Naive B cell (primary cell): ENCODE results near the gene DCTD. TPM values are rescaled to one million over a fixed set of nuclear protein-coding genes. Genes with fewer than 3 reads are reported as not detected.

Source experiments
- ATAC-seq, 2 donors: fragments of 150-1000 bp; cut with Tn5 transposase; 2 replicates each; pipeline ENCODE4 v1.10.0; 2021; ENCODE audit warnings: low read depth in 2 of 2, mild to moderate bottlenecking in 2 of 2, moderate library complexity in 2 of 2
- DNase-seq: peaks from one replicate; pipeline ENCODE4 v3.0.0; 2022
- H3K27ac Mint-ChIP-seq, 6 donors: one replicate each; pipeline ENCODE4 v1.8.0; 2020 to 2022; ENCODE audit warnings: mild to moderate bottlenecking in 6 of 6, mixed read lengths in 6 of 6, moderate library complexity in 5 of 6, inconsistent platforms in 2 of 6
- H3K27me3 Mint-ChIP-seq, 3 donors: one replicate each; pipeline ENCODE4 v1.8.0; 2021 to 2022; ENCODE audit warnings: mixed read lengths in 3 of 3, mild to moderate bottlenecking in 1 of 3
- H3K36me3 Mint-ChIP-seq, 2 donors: one replicate each; pipeline ENCODE4 v1.8.0; 2020 to 2022; ENCODE audit warnings: mixed read lengths in 2 of 2, inconsistent platforms in 1 of 2, mild to moderate bottlenecking in 1 of 2
- H3K4me1 Mint-ChIP-seq, 3 donors: one replicate each; pipeline ENCODE4 v1.8.0; 2020 to 2022; ENCODE audit warnings: mixed read lengths in 3 of 3, inconsistent platforms in 1 of 3, mild to moderate bottlenecking in 1 of 3, moderate library complexity in 1 of 3
- H3K4me3 Mint-ChIP-seq, 8 donors: one replicate each; pipeline ENCODE4 v1.8.0; 2020 to 2022; ENCODE audit warnings: mild to moderate bottlenecking in 8 of 8, mixed read lengths in 8 of 8, moderate library complexity in 8 of 8, inconsistent platforms in 2 of 8
- H3K9me3 Mint-ChIP-seq, 7 donors: one replicate each; pipeline ENCODE4 v1.8.0; 2020 to 2022; ENCODE audit warnings: mixed read lengths in 7 of 7, mild to moderate bottlenecking in 5 of 7, inconsistent platforms in 2 of 7, moderate library complexity in 1 of 7
- polyA plus RNA-seq, 6 donors: library from polyadenylated mRNA; unstranded; fragments of 300-500 nt; fragmentation: Illumina TruSeq; gene quantifications; one replicate each; pipeline ENCODE4 v1.2.3, GENCODE V29; 2021; ENCODE audit warnings: low read depth in 6 of 6

The DCTD gene
- polyA plus RNA-seq, 6 donors from 2014 or later: 84.2 to 141 (median 97.0) TPM

DNA sequence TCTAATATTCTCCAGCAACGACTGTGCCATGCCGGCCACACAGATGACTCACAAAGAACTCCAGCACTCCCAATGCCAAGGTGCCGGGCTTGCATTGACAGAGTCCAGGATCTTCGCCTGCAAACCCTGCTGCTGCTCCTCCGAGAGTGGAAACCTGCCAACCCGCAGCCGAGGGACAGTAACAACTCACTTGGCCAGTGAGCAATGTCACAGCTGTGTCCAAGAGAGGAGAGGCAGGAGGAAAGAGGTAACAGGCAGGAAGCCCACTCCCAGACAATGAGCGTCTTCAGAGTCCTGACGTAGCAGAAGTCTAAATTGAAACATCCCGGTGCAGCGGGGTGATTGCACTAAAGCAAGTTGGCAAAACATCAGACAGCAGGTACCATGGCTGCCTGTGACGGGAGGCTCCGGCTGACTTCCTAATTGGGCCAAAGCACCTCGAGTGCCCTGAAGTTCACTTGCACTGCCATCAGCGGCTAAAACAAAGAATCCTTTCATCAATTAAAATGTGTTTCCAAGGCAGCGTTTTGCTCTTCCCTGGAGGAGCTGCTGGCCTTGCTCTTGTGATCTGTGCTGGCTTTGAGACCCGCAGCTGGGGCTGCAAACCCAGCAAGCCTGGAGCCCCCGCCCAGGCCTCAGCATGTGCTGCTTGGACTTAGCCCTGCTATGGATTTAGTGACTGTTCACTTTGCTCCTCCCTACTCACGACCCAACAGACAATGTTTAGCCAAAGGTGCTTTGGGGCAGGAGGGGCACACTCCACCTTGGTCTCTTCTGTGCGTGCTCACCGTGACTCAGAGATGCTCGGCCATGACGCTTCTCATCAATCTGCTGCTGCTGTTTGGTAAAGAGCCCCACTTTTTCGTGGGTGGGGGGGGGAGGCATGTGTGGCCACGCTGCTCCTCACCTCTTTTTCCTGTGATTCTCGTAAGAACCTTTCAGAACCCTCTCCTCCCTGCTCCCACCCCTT is 36.5 kb downstream of the DCTD start:
- no peak overlapping the region for H3K4me3 Mint-ChIP-seq
- no peak overlapping the region for H3K27ac Mint-ChIP-seq
- DNase-seq (no peak), ATAC-seq (no peak)
- peaks cover 43 to 58% of the 10 kb centered on the region in 2 donors for H3K36me3 Mint-ChIP-seq
- peaks cover 0 to 3% (median 0%) of the 10 kb centered on the region in 3 donors for H3K4me1 Mint-ChIP-seq
- H3K9me3 Mint-ChIP-seq: peaks cover 0 to 31% (median 23%) of the 10 kb centered on the region in 7 donors
- peaks cover 50 to 68% (median 67%) of the 10 kb centered on the region in 3 donors for H3K27me3 Mint-ChIP-seq

DNA sequence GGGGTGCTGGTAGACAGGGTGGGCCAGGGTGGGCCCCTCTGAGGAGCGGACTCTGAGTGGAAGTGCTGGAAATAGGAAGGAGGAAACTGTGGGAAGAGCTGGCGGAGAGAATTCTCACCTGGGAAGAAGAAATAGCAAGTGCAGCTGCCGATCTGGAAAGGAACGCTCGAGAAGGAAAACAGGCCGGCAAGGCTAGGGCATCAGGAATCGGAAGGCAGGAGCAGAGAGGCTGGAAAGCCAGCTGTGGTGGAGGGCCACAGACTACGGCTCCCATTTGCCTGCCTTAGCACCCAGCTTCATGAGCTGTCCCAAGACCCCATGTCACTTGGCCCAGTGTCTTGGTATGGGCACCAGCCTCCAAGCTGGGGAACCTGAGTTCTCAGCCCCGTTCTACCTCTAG is 37.3 kb downstream of the DCTD start:
- ATAC-seq (no peak), DNase-seq (no peak)
- H3K4me3 Mint-ChIP-seq: no peak overlapping the region
- H3K4me1 Mint-ChIP-seq: peaks cover 4 to 7% (median 4%) of the 10 kb centered on the region in 3 donors
- H3K27me3 Mint-ChIP-seq: peaks cover 57 to 75% (median 75%) of the 10 kb centered on the region in 3 donors
- H3K36me3 Mint-ChIP-seq: peaks cover 40 to 50% of the 10 kb centered on the region in 2 donors
- peaks cover 0 to 24% (median 18%) of the 10 kb centered on the region in 7 donors for H3K9me3 Mint-ChIP-seq
- no peak overlapping the region for H3K27ac Mint-ChIP-seq

DNA sequence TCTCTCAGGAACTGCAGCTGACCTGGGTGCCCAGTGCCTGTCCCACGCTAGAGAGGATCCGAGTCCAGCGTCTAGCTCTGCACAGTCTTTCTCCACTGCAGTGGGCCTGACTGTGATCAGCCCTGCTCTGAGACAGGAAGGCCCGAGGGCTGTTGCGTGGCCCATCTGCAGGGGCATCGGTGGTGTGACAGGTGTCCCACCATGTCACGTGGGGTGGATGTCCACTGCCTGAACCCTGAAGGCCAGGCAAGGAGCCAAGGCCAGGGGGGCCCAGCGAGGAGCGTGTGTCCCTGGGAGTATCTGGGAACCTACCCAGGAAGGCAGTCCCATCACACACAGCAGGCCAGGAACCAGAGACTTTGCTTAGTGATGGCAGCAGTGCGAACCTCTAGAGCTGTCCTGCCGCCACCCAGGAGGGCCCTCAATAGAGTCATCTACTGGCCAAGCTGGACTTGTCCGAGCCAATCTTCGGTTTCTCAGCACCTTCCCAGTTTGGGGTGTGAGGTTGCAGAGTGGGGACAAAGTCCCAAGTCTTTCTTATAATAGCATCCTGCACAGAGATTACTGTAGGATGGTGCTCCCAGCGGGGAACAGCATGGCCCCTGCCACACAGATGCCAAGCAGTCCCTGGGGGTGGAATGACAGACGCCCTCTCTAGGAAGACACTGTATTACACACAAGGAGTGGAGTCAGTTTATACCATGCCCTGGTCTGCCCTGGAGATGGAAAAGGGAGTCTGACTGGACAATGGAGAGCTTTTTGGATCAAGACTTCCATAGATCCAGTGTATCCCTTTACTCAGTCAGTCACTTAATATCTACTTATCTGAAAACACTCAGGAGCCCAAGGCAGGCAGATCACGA is 38.3 kb downstream of the DCTD start:
- DNase-seq (no peak), ATAC-seq (no peak)
- H3K4me3 Mint-ChIP-seq: peak overlapping the region in 1 of 8 donors; percentile 11
- no peak overlapping the region for H3K27ac Mint-ChIP-seq
- H3K36me3 Mint-ChIP-seq: peaks cover 44 to 47% of the 10 kb centered on the region in 2 donors
- H3K9me3 Mint-ChIP-seq: peaks cover 0 to 22% (median 10%) of the 10 kb centered on the region in 7 donors
- H3K27me3 Mint-ChIP-seq: peaks cover 67 to 86% (median 86%) of the 10 kb centered on the region in 3 donors
- H3K4me1 Mint-ChIP-seq: peaks cover 14 to 18% (median 15%) of the 10 kb centered on the region in 3 donors

DNA sequence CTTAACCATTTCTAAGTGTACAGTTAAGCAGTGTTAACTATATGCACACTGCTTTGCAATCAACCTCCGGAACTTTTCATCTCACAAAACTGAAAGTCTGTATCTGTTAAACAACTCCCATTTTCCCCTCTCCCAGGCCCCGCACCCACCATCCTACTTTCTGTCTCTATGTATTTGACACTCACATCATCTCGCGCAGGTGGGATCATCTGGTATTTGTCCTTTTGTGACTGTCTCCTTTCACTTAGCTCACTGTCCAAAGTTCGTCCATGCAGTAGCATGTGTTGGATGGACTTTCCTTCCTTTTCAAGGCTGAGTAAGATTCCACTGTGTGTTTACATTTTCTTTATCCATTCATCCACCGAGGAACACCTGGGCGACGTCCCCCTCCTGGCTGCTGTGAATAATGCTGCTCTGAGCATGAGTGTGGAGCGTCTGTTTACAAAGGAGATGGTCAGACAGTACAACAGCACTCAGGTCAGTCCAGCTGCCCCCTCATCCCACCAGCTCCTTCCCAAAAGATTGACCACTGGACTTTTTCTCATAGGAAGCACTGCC is 39.8 kb downstream of the DCTD start:
- Mint-ChIP-seq H3K9me3 (peaks cover 0 to 10% (median 0%) of the 10 kb centered on the region in 7 donors), H3K36me3 (peaks cover 39 to 42% of the 10 kb centered on the region in 2 donors), H3K27ac (peak overlapping the region in 1 of 6 donors; percentile 2), H3K4me3 (no peak overlapping the region), H3K27me3 (peaks cover 72 to 91% (median 91%) of the 10 kb centered on the region in 3 donors), H3K4me1 (peaks cover 15 to 22% (median 19%) of the 10 kb centered on the region in 3 donors)
- no peak for ATAC-seq
- DNase-seq: no peak

DNA sequence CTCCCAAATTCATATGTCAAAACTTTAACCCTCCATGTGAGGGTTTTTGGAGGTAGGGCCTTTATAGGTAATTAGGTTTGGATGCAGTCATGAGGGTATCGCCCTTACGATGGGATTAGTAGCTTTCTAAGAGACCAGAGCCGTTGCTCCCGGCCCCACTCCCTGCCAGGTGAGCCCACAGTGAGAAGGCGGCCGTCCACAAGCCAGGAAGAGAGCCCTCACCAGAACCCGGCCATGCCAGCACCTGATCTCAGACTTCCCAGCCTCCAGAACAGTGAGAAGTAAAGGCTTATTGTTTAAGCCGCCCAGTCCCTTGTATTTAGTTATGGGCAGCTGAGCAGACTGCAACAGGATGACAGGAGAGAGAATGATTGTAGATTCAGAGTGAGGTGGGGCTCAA is 40.8 kb downstream of the DCTD start:
- Mint-ChIP-seq H3K27ac (peak overlapping the region in 1 of 6 donors; percentile 64), H3K27me3 (peaks cover 80 to 99% (median 99%) of the 10 kb centered on the region in 3 donors), H3K9me3 (peaks cover 0 to 10% (median 2%) of the 10 kb centered on the region in 7 donors), H3K36me3 (peaks cover 39 to 51% of the 10 kb centered on the region in 2 donors), H3K4me1 (peaks cover 15 to 22% (median 19%) of the 10 kb centered on the region in 3 donors), H3K4me3 (no peak overlapping the region)
- no peak for ATAC-seq
- no peak for DNase-seq

DNA sequence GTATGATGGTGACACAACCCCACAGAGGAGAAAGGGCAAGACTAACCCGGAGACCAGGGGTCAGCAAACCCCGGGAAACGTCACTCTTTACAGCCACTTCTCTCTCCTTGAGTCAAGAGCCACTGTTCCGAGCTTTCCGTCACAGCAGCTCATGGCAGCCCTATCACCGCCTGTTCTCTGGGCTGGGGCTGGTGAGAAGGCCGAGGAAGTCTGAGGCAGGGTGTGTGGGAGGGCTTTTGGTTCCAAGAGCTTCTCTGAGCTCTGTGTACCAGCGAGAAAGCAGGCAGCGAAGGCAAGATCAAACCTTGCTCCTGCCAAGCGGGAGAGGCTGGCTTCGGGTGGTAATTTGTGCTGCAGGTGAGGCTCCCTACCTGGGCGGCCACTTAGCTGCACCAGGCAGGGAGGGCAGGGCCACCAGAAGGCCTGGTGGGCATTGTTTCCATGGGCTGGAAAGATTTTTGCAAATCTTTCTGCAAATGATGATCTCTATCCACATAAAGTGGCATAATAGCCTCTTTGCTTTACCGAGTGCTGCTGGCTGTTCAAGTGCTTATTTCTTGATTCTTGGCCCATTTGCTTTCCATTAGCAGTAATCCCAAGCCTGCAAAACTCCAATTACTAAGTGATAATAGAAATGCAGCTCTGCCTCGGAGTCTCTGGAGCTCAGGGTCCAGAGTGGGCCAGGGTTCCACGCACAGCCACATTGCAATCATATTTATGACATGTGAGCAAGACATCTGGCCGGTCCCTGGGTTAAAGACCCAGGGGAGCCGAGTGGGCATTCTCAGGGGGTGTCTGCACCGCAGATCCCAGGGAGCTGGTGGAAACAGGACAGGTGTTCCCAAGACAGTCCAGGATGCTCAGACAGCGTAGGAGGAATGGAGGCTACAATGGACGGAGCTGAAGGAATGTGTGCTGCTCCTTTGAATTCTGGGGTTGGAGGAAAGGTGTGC is 41.5 kb downstream of the DCTD start:
- Mint-ChIP-seq H3K36me3 (peaks cover 35 to 45% of the 10 kb centered on the region in 2 donors), H3K27me3 (peaks cover 77 to 99% (median 96%) of the 10 kb centered on the region in 3 donors), H3K9me3 (peaks cover 0 to 10% (median 2%) of the 10 kb centered on the region in 7 donors), H3K27ac (peak overlapping the region in 2 of 6 donors; percentile 5 to 64), H3K4me1 (peaks cover 15 to 22% (median 19%) of the 10 kb centered on the region in 3 donors), H3K4me3 (no peak overlapping the region)
- ATAC-seq (no peak), DNase-seq (no peak)

DNA sequence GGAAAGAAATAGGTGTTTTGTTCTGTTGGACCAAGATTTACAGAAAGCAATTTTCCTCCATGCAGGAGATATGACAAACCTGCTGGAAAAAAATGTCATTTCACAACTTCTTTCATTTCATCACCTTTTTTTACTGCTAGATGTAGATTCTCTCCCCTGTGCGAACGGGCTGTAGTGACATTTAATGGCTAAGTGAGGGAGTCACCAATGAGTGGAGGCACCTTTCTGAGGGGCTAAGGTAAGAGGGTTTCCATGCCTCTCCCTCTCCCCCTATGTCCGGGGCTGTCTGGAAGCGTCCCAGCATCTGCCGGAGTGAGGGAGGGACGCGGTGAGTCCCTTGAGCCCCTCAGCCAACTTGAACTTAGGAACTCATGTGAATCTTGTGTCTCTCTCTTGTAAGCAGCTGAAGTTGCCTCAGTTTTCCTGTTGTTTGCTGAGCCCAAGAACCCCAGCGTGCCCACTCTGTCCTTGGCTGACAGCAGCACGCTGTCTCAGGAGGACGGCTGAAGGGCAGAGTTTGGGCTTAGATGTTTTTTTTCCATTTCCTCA is 42.3 kb downstream of the DCTD start:
- Mint-ChIP-seq H3K36me3 (peaks cover 40 to 44% of the 10 kb centered on the region in 2 donors), H3K27ac (no peak overlapping the region), H3K4me3 (no peak overlapping the region), H3K9me3 (peaks cover 0 to 10% (median 2%) of the 10 kb centered on the region in 7 donors), H3K4me1 (peaks cover 15 to 22% (median 19%) of the 10 kb centered on the region in 3 donors), H3K27me3 (peaks cover 76 to 99% (median 95%) of the 10 kb centered on the region in 3 donors)
- ATAC-seq: no peak
- no peak for DNase-seq

DNA sequence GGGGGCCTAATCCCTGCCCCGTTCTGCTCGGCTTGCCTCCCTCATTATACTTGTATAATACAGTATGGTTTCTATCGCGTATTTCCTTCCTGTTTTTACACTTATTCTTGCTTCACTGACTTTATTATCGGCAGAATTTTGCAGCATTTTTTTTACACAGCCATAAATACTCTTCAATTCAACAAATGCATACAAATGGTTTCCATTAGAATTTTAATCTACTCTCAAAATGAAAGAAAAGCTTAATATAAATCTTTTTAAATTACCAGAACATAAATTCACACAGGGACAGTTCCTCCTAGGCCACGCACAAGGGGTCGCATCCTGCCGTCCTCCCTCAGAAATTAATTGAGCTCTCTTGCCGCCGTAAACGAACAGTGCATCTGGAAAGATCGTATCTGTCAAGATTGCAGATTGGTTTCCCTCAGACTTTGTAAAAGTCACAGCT is 42.9 kb downstream of the DCTD start:
- Mint-ChIP-seq H3K4me3 (peak overlapping the region in 3 of 8 donors; percentile 16 to 42 (median 22)), H3K4me1 (peaks cover 15 to 22% (median 19%) of the 10 kb centered on the region in 3 donors), H3K9me3 (peaks cover 0 to 10% (median 2%) of the 10 kb centered on the region in 7 donors), H3K27ac (peak overlapping the region in 1 of 6 donors; percentile 30), H3K27me3 (peaks cover 72 to 98% (median 91%) of the 10 kb centered on the region in 3 donors), H3K36me3 (peaks cover 40 to 44% of the 10 kb centered on the region in 2 donors)
- DNase-seq (peak; percentile 33), ATAC-seq (peak; percentile 95 to 96)

DNA sequence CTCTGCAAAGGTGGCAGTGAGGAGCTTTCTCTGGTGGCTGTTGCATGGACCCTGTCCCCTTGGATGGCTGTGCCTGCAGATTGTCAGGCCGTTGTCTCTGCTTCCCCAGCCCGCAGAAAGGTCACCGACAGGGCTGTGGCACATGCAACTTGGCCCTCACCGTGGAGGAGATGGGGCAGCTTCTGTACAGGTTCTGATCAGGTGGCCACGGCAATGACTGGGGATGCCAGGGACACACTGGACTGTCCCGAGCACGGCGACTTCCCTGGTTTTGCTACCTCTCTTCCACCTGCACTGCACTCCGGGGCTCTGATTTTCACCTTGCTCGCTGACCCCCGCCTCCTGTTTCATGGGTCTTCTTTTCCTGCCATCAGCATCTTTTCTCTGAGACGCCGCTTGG is 43.5 kb downstream of the DCTD start:
- Mint-ChIP-seq H3K27ac (peak overlapping the region in 1 of 6 donors; percentile 5), H3K9me3 (peaks cover 0 to 10% (median 2%) of the 10 kb centered on the region in 7 donors), H3K36me3 (peaks cover 40 to 44% of the 10 kb centered on the region in 2 donors), H3K4me3 (no peak overlapping the region), H3K4me1 (peaks cover 15 to 22% (median 19%) of the 10 kb centered on the region in 3 donors), H3K27me3 (peaks cover 76 to 98% (median 92%) of the 10 kb centered on the region in 3 donors)
- ATAC-seq: no peak
- DNase-seq: no peak

DNA sequence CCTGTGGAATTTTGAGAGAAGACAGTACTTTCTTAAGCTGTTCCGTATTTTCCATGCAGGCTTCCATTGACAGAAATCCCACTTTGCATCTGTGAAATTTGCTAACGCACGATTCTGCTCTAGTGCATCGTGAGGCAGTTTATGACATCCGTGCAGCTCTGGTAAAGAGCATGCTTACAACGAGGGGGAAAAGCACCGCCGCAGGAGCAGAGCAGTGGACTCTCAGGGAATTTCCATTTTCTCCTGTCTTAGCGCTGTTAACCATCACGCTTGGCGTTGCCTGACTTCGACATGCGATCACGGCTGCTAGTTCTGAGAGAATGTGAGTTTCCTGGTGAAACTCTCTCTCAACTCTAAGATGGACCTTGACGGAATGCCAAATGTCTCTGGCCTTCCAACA is 43.9 kb downstream of the DCTD start:
- peaks cover 76 to 98% (median 92%) of the 10 kb centered on the region in 3 donors for H3K27me3 Mint-ChIP-seq
- peaks cover 0 to 10% (median 2%) of the 10 kb centered on the region in 7 donors for H3K9me3 Mint-ChIP-seq
- H3K27ac Mint-ChIP-seq: no peak overlapping the region
- H3K36me3 Mint-ChIP-seq: peaks cover 40 to 44% of the 10 kb centered on the region in 2 donors
- no peak overlapping the region for H3K4me3 Mint-ChIP-seq
- DNase-seq (no peak), ATAC-seq (no peak)
- H3K4me1 Mint-ChIP-seq: peaks cover 15 to 22% (median 19%) of the 10 kb centered on the region in 3 donors

DNA sequence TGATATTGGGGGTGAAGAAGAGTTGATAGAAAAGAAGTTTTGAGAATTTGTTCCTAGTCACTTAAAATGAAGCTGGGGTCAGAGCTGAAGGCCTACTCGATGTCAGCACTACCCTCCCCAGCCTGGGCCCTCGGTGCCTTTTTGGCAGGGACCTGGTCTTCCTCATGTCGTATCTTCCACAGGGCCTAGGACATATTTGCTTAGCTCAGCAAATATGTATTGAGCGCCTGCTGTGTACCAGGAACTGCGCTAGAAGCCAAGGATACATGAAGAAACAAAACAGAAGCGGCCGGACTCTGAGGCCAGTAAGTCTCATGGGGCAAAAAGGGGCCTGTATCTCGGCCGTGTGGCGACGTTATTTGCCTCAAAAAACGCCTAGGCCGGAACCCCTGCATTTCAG is 44.3 kb downstream of the DCTD start:
- peaks cover 15 to 22% (median 19%) of the 10 kb centered on the region in 3 donors for H3K4me1 Mint-ChIP-seq
- DNase-seq: no peak
- peaks cover 72 to 96% (median 90%) of the 10 kb centered on the region in 3 donors for H3K27me3 Mint-ChIP-seq
- no peak overlapping the region for H3K4me3 Mint-ChIP-seq
- peaks cover 39 to 41% of the 10 kb centered on the region in 2 donors for H3K36me3 Mint-ChIP-seq
- H3K9me3 Mint-ChIP-seq: peaks cover 0 to 10% (median 2%) of the 10 kb centered on the region in 7 donors
- no peak overlapping the region for H3K27ac Mint-ChIP-seq
- no peak for ATAC-seq
